GM19372 (cell line): ENCODE measurements around the gene CYS1.

Experiments
- ATAC-seq: cut with Tn5 transposase; IDR thresholded peaks from one replicate; pipeline ENCODE4 v1.9.1; 2021; ENCODE audit warnings: mild to moderate bottlenecking, low read depth, moderate library complexity; ENCODE audit not compliant: unreplicated experiment

CYS1 gene

GRCh38 chr2:10052216-10052615 is 28.0 kb downstream of the CYS1 start:
- no peak for ATAC-seq

GRCh38 chr2:10048501-10049171 is 31.6 kb downstream of the CYS1 start:
- no peak for ATAC-seq

- no peak for ATAC-seq
These were observed 32.4 kb downstream of the CYS1 start for GRCh38 chr2:10047616-10048500.

- ATAC-seq = no peak
These were observed 33.3 kb downstream of the CYS1 start for GRCh38 chr2:10046931-10047330.

GRCh38 chr2:10045561-10046355 is 34.5 kb downstream of the CYS1 start:
- no peak for ATAC-seq

GRCh38 chr2:10043906-10044601 is 36.2 kb downstream of the CYS1 start:
- no peak for ATAC-seq

- ATAC-seq = peak; percentile 86
These were observed 36.8 kb downstream of the CYS1 start, which contains the start of gene KLF11 for GRCh38 chr2:10043256-10043905. Gene KLF11 (plus strand): TSS chr2:10043550. CDS start chr2:10043717, 167 bp downstream.

- ATAC-seq = no peak
These were observed 37.7 kb downstream of the CYS1 start for GRCh38 chr2:10042301-10043161.

GRCh38 chr2:10041711-10042110 is 38.5 kb downstream of the CYS1 start:
- ATAC-seq = no peak

- ATAC-seq = no peak
These were observed 40.4 kb downstream of the CYS1 start for GRCh38 chr2:10039658-10040410.

GRCh38 chr2:10038716-10039115 is 41.5 kb downstream of the CYS1 start:
- no peak for ATAC-seq

GRCh38 chr2:10038123-10038522 is 42.1 kb downstream of the CYS1 start:
- no peak for ATAC-seq

GRCh38 chr2:10036095-10036884 is 43.9 kb downstream of the CYS1 start:
- ATAC-seq = no peak

GRCh38 chr2:10035633-10036032 is 44.6 kb downstream of the CYS1 start:
- no peak for ATAC-seq

GRCh38 chr2:10035053-10035422 is 45.2 kb downstream of the CYS1 start:
- ATAC-seq = no peak

- ATAC-seq = no peak
These were observed 45.7 kb downstream of the CYS1 start for GRCh38 chr2:10034333-10035052.
